AG09309 (cell line): ENCODE data around the gene MARS2.

Source experiments
- DNase-seq: peaks from one replicate; pipeline ENCODE4 v3.0.0-alpha.2; 2010; ENCODE audit warnings: low read depth
- H3K4me3 ChIP-seq: 2 replicates; pipeline ENCODE4 v1.5.1; 2011; ENCODE audit warnings: mild to moderate bottlenecking, low read depth, low read length, moderate library complexity; ENCODE audit not compliant: control insufficient read depth
- TF ChIP-seq, protein P1 (sequence below): IDR thresholded peaks from 2 replicates; pipeline ENCODE4 v1.5.1; 2011; ENCODE audit warnings: mild to moderate bottlenecking, low read depth, low read length, inconsistent platforms; ENCODE audit not compliant: insufficient read depth, control insufficient read depth; ENCODE audit errors: missing control alignments

MARS2 gene

DNA sequence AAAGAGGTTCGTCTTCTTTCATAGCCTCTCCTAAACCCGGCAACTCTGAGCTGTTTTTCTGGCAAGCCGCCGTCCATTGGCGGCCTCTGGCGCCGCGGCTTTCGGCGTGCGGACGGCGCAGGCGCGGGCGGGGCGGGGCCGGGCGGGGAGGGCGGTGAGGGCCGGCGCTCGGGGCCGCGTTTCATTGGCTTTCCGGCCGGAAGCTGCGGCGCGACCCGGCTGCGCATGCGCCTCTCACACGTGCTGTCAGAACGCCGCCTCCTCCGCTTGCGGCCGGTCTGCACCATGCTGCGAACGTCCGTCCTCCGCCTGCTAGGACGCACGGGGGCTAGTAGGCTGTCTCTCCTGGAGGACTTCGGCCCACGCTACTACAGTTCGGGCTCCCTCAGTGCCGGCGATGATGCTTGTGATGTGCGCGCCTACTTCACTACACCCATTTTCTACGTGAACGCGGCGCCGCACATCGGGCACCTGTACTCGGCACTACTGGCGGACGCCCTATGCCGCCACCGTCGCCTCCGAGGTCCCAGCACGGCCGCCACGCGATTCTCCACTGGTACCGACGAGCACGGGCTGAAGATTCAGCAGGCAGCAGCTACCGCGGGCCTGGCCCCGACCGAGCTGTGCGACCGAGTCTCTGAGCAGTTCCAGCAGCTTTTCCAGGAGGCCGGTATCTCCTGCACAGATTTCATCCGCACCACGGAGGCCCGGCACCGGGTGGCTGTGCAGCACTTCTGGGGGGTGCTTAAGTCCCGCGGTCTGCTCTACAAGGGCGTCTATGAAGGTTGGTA lies at the start of gene MARS2:
Gene MARS2, plus strand, starts transcription at position 249 of the 791 bp plus-strand sequence. Its CDS starts 37 bp downstream, at position 286.
- TF ChIP-seq, protein P1, sequence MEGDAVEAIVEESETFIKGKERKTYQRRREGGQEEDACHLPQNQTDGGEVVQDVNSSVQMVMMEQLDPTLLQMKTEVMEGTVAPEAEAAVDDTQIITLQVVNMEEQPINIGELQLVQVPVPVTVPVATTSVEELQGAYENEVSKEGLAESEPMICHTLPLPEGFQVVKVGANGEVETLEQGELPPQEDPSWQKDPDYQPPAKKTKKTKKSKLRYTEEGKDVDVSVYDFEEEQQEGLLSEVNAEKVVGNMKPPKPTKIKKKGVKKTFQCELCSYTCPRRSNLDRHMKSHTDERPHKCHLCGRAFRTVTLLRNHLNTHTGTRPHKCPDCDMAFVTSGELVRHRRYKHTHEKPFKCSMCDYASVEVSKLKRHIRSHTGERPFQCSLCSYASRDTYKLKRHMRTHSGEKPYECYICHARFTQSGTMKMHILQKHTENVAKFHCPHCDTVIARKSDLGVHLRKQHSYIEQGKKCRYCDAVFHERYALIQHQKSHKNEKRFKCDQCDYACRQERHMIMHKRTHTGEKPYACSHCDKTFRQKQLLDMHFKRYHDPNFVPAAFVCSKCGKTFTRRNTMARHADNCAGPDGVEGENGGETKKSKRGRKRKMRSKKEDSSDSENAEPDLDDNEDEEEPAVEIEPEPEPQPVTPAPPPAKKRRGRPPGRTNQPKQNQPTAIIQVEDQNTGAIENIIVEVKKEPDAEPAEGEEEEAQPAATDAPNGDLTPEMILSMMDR: no peak
- peak within 1 kb of the TSS; percentile 67 for H3K4me3 ChIP-seq
- DNase-seq: peak; percentile 60

DNA sequence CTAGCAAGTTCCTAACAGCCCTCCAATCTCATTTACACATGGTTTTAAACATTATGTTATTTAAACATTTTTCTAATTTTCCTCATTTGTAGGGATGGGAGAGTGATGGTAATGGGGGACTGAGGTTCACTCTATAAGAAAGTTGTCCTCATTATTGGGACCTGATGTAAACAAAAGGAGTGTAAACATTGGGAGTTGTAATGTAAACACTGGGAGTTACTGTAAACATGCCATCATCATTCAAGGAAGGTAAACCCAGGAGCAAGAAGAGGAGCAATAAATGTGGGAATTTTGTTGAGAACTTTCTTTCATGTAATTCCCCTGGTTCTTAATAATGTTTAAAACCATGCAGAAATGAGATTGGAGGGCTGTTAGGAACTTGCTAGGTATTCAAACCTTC lies 47.6 kb upstream of the MARS2 start:
- no peak overlapping the region for H3K4me3 ChIP-seq
- DNase-seq: no peak
- TF ChIP-seq, protein P1: no peak

DNA sequence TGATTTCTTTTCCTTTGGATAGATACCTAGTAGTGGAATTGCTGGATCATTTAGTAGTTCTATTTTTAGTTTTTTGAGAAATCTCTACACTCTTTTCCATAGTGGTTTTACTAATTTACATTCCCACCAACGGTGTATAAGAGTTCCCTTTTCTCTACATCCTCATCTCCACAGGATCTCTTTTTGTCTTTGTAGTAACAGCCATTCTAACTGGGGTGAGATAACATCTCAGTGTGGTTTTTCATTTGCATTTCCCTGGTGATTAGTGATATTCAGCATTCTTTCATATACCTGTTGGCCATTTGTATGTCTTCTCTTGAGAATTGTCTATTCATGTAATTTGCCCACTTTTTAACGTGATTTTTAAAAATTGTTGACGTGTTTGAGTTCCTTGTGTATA lies 43.5 kb upstream of the MARS2 start:
- DNase-seq: no peak
- TF ChIP-seq, protein P1: no peak
- H3K4me3 ChIP-seq: no peak overlapping the region

DNA sequence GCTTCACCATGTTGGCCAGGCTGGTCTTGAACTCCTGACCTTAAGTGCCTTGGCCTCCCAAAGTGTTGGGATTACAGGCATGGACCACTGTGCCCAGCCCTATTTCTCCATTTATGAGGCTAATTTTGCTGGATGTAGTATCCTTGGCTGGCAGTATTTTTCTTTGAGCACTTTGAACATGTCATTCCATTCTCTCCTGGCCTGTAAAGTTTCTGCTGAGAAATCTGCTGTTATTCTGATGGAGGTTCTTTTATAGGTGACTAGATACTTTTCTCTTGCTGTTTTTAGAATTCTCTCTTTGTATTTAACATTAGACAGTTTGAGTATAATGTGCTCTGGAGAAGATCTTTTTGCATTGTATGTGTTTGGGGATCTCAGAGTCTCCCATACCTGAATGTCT lies 38.9 kb upstream of the MARS2 start:
- no peak overlapping the region for H3K4me3 ChIP-seq
- DNase-seq: no peak
- TF ChIP-seq, protein P1: no peak

DNA sequence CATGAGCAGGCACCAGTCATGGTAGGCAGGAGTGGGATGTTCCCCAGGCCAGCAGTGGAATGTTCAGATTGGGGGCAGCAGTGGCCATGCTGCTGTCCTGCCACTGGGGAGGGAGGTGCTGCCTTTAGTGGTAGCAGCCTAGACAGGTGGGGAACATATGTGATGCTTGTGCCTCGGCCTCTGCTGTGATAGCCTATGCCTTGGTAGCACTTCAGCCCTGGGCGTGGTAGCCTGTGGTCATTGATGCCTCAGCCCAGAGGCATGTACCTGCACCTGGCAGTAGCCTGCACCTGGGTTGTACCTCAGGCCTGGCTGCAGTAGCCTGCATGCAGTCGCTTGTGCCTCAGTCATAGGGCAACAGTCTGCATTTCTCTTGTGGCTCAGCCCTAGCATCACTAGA lies 36.9 kb upstream of the MARS2 start:
- DNase-seq: no peak

DNA sequence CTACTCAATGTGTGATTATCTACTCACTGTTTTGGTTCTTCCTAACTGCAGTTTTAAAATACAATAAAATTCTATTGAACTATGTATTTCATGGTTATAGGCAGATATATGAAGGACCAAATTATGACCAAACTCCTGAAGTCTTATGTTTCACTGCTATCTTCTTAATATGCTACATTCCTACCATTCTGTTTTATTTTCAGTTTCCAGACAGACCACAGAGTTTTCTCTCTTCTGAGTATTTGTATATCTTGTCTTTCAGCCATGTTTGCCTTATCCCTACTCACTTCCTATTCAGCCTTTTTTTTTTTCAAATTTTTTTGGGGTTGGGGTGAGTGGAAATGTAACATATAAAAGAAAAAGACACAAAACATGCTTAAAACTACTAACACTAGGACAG lies 36.1 kb upstream of the MARS2 start:
- no peak for DNase-seq
- H3K4me3 ChIP-seq: no peak overlapping the region
- TF ChIP-seq, protein P1: no peak

More for the DNA sequence above, 36.9 kb upstream of the MARS2 start:
- H3K4me3 ChIP-seq: no peak overlapping the region
- TF ChIP-seq, protein P1: no peak

DNA sequence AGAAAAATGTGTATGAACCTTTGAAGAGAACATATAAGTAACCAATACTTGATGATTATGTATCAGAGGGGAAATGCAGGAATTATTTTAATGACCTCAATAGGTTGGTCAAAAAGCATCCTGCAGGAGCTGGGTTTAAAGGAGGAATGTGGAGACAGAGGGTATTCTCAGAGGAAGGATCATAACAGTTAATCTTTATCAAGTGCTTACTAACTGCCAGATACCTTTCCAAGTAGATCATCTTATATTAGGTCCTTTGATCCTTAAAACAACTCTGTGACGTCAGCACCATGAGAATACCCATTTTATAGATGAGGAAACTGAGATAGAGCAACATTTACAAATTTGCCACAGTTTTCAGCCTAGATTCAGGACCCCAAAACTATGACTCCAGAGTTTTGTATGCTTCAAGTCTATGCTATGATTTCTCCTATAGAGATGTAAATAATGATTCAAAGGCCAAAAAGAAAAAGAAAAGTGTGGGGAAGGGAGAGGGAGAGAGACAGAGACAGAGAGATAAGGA lies 32.7 kb upstream of the MARS2 start:
- no peak overlapping the region for H3K4me3 ChIP-seq
- DNase-seq: no peak
- TF ChIP-seq, protein P1: no peak
